HG02798 (cell line): ENCODE results near the gene PRKCA.

Experiments
- ATAC-seq: cut with Tn5 transposase; IDR thresholded peaks from one replicate; pipeline ENCODE4 v1.9.1; 2021; ENCODE audit warnings: mild to moderate bottlenecking; ENCODE audit not compliant: unreplicated experiment, poor library complexity

PRKCA gene

DNA sequence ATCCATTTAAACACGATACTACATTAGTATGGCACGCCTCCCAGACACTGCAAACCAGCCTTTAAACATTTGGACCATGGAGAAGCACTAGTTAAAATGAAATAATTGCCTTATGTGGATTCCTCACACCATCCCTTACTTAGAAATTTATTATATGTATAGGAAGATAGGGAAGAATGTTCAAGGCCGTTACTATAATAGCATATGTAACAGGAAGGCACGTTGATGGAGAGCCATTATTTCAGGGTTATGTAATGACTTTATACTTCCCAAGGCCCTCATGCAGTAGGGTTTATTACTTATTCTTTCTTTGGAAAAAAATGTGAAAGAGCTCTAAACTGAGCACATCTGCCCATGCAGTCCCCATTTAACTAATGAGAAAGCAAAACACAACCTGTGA lies 435.9 kb downstream of the PRKCA start:
- ATAC-seq, result no peak

DNA sequence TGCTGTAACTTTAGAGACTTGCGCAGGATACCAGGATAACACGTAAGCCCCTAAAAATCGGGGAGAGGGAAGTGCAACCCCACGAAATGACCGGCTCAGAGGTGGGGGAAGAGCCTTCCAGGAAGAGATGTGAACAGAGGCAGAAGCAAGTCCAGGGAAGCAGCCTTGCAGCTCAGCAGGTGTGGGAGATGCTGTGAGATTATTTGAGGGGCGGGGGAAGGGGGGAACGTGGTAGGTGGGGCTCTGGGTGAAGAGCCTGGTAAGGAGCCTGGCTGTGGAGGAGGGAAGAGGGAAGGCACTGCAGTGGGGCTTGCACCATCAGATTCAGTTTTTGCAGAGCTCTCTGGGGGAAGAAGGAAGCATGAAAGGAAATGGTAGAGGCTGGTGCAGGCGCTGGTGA lies 437.1 kb downstream of the PRKCA start:
- no peak for ATAC-seq

DNA sequence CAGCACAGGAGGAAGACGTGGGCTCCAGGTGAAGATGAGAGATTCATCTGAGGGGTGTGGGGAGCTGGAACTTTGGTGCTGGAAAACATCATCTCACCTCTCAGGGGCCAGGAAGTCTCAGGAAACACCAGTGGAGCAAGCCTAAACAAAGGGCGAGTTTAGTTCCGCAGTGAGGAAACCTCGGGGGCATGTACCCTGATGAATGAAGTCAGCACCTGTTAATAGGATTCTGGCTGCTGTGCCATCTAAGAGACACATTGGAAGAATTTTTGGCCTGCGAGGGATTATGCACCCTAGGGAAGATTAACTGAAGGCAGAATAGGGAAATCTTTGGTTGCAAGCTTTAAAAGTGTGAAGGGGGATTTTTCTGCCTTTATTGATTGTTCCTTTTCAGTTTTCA lies 437.8 kb downstream of the PRKCA start:
- ATAC-seq, result no peak

DNA sequence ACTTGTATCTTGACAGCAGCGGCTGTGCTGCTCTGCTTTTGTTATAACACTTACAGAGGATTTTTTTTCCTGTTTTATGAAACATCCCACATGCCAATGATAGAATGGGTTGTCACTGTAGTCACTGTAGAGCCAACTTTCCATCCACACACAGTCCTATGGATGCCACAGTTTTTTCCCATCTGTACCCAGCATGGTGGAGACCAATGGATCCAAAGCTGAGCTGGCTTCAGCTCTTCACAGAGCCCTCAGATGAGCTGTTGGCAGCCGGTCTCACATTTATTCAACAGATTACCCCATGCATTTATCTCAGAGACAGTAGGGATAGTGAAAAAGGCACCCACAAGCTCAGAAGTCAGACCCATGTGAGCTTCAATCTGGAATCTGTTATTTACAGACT lies 441.1 kb downstream of the PRKCA start:
- no peak for ATAC-seq

DNA sequence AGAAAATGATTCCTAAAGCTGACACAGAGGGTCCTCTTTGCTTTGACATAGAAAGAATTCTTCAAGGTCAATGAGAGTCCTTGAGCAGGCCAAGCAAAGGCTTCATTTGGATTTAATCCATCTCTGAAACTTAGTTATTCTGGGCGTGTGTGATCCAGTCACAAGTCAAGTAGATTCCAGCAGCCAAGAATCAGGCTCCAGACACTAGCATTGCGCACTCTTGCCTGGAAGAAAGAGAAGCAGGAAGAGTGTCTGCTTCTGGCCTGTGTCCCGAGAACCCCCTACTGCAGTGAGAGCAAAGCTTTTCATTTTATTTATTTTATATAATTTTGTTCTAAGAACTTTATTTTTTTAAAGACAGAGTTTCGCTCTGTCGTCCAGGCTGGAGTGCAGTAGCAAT lies 444.3 kb downstream of the PRKCA start:
- no peak for ATAC-seq

DNA sequence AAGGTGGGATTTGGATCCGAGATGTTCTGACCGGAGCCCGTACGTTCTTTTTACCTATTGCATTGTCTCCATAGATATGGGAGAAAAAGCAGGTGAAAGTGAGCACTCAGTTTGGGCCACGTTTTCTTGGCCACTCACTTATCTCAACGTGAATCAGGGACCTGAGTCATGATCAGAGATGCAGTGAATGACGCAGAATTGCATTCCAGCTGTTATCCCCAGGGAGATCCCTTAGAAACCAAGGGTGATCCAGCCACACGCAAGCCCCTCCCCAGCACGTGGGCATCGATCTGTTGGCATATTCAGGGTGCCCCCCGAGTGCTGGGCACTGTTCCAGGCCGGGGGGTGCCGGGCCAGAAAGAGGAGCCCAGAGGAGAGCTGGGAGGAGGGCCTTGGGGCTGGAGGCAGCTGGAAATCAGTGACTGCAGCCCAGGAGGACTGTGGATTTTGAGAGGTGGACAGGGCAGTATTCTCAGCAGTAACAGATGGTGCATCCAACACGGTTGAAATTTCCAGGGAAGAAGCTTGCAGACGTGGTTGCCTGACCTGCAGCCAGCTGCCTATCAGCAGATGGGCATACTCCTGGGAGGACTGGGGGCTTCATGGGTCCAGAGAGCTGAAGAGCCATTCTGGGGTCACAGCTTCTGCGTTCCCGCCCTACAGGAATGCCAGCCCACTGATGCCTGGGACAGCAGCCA lies 445.3 kb downstream of the PRKCA start:
- ATAC-seq, result no peak

DNA sequence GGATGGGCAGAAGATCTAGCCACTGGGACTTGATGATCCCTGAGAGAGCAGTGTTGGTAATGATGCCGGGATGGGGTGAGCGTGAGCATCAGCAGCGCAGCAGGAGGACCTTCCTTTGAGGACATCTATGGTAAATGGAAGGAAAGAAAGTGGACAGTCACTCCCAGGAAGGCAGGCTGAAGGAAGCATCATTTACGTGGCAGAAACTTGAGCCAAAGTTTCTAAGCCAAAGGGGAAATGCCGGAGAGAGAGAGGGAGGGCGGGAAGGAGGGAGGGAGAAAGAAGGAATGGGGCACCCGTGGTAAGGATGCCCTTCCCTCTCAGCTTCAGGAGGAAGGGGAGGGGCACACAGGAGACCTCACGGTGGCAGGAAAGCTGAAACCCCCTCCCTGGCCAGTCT lies 446.2 kb downstream of the PRKCA start:
- ATAC-seq, result no peak

DNA sequence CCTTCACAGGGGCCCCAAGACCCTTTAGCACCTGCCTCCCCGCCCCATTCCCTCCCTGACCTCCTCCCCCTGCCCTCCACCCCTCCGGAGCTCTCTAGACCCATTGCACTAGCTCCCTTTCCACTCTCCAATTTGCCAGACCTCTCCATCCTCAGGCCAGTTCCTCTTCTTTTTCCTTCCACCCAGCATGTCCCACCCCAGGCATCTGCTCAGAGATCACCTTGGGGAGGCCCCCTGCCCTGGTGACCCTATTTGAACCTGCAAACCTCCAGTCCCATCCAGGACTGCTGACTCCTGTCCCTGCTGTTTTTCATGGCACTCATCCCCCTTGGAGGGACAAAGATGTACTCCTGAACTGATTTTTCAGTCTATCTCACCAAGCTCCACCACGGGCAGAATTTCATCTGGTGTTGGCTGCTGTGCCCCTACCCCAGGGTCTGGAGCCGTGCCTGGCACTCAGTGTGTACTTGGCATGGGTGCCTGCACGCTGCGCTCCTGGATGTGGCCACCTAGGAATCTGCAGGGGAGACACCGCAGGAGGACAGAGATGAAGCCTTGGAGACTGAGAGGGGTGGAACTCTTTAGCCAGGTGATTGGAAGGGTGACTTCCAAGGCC lies 446.9 kb downstream of the PRKCA start:
- no peak for ATAC-seq

DNA sequence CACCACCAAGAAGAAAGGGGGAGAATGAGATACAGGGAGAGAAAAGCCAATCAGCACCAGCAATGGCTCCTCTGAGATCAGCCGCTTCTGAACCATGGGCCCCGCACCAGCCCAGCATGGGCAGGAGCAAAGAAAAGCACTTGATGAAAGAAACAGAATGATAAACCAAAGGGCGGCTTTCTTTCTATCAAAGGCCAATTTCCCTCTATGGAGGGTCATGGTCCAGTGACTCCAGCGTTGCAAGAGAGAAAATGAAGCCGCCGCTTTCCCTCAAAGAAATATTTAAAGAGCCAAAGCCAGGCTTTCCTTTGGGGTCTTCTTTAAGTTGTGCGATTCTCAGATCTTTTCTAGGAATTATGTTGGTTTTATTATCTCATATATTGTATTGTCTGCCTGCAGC lies 447.7 kb downstream of the PRKCA start:
- no peak for ATAC-seq

DNA sequence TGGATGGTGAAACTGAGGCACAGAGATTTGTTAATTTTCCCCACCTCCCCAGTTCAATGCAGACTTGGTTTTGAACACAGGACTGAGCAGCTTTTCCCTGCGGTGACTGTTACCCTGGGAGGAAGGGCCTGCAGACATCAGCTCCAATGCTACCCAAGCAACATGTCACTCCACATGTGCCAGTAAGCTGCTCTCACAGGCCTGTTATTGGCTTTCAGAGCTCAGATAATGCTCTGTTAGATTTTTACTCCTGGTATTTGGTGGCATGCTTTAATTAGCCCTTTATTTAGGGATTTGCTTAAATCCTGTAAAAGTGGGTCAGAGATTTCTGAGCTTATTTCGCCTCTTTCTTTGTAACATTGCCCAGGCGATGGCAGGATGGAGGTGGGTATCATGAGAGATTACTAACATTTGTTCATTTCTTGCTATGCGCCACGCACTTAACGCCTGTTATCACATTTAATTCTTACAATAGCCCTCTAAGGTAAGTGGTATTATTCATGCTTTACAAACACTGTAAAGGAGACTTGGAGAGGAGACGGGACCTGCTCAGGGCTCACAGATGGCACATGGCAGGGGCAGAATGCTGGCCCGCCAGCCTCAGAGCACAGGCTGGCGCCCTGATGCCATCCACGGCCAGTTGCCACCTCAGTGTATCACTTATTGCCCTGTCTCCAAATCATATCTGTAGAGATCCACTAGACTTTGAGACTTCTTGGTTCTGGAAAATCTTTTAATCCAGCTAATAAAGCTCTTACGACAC lies 448.5 kb downstream of the PRKCA start:
- ATAC-seq, result no peak

DNA sequence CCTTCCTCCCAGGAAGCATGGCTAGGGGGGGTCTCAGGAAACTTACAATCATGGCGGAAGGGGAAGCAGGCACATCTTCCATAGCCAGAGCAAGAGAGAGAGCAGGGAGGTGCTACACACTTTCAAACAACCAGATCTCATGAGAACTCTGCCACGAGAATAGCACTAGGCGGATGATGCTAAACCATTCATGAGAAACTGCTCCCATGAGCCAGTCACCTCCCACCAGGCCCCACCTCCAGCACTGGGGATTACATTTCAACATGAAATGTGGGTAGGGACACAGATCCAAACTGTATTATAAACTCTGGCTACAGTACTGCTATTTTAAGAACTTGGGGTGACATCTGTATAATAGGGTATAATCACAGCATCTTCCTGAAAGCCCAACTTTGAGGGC lies 449.4 kb downstream of the PRKCA start:
- ATAC-seq, result no peak

DNA sequence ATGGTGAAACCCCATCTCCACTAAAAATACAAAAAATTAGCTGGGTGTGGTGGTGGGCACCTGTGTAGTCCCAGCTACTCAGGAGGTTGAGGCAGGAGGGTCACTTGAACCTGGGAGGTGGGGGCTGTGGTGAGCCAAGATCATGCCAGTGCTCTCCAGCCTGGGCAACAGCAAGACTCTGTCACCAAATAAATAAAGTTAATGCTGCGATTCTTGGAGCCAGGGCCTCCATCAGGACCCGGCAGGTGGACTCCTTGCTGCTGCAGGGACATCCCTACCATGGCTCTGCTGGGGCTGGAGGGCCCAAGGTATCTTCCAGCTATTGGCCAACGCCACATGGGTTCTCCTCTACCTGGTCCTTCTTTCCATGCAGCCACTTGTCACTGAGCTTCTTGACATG lies 450.0 kb downstream of the PRKCA start:
- ATAC-seq, result no peak

DNA sequence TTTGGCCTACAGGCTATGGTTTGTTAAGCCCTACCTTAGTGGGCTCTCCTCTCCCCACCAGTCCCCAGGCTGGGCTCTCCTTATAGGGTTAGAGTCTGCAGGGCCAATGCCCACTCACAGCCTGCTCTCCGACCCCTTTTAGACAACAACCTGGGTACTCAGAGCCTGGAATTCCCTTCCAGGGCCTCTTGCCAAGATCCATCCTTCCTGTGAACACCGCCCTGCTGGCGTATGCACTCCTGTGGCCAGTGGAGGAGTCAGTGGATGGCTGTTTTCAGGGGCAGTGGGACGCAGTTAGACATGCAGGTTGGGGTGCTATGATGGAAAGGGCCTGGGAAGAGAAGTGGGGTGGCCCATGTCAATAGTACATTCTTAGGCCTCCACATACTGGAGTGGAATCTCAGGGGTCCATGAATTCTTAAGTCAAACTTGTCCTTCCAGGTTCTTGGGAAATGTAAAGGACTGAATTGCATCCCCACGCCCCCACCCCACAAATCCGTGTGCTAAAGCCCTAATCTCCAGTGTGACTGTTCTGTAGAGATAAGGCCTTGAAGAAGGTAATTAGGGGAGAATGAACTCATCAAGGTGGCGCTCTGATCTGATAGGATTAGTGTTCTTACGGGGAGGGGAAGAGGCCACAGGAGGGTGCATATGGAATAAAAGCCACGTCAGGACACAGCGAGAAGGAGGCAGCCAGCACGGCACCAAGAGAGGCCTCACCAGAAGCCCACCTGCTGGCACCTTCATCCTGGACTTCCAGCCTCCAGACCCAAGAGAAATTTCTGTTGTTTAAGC lies 450.9 kb downstream of the PRKCA start:
- no peak for ATAC-seq

DNA sequence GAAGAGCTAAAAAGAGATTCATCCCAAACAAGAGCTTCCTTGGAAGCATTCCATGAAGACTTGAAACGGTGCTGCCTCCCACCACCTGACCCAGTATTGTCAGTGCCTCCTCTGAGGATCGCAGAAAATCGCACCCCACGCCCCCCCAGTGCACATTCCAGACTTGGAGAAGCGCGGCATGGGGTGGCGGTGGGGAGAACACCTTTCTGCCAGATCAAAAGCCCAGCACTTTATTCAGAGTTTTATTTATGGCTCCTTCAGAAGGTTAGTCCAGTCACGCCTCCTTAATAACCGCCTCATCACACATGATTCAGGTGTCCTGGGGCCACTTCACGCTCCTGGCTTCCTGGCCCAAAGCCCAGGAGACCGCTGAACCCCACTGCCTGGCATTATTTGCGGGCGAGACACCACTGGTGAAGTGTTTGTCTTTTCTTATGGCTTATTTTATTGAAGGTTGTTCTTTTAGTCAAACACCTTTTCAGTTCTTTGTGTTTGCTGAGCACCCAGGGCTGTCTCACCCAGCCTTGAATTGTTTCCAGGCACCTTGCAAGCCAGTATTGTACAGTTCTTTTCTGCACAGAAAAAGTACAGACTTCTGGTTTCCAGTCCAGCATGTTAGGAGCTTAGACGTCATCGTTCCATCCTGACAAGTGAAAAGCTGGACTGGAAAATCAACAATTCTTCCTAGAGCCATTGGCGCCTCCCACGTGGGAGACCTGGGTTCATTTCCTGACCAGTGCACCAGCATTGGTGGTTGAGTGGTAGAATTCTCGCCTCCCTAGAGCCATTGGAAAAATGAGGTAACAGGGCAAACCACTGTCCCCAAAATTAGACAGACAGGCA lies 452.9 kb downstream of the PRKCA start:
- no peak for ATAC-seq

DNA sequence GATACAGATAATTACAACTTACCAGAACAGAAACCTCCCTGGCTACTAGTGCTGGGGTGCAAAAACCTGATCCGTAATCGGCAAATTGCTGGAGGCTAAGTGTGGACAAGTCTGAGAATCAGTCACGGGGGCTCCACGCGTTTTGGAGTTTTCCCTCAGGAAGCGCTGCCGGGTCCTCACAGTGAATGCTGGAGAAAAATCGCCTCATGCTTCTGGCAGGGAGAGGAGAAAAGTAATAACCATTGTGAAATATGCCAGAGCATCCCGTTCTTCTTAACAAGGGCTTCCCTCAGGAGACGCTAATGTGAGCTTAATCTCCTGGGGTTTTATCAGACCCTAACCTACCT lies 453.5 kb downstream of the PRKCA start:
- no peak for ATAC-seq

DNA sequence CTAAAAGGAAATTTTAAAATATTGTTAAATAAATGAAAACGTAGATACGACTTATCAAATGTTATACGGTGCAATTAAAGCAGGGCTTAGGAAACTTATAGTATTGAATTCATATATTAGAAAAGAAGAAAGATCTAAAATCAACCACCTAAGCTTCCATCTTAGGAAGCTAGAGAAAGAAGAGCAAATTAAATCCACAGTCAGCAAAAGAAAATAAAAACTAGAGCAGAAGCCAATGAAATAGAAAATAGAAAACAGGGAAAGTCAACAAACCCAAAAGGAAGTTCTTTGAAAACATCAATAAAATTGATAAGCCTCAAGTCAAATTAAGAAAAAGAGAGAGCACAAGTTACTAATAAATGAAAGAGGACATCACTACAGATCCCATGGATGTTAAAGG lies 457.9 kb downstream of the PRKCA start:
- no peak for ATAC-seq

DNA sequence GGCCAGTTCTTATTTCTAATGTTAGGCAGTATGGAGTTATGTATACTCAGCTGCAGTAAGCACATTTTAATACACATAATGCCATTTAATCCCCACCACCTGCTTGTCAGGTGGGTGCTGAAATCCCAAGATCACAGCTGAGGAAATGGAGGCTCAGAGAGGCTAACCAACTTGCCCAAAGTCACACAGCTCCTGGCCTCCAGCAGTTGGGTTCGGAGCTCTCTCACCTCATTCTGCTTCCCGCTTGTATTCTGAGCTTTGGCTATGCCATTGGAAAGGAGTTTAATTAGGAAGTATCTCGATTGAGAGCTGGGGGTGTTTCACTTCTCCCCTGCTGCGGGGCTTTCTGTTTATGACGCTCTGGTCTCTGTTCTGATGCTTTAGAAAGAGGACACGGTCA lies 459.9 kb downstream of the PRKCA start:
- no peak for ATAC-seq

DNA sequence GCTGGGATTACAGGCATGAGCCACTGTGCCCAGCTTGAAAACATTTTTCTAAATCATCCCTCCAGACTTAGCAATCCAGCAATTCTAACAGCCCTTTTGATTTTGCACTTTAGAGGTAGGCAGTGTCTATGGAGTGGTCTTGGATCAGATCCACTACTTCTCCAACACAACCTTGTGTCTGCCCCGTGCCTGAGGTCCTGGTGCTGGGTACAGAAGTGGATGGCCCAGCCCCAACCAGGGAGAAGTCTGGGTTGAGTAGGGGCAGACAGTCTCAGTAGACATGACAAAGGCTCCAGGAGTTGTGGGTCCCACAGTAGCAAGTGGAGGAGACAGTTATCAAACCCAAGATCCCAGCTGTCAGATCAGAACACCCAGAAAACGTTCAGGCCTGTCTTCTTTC lies 460.6 kb downstream of the PRKCA start:
- ATAC-seq, result no peak

DNA sequence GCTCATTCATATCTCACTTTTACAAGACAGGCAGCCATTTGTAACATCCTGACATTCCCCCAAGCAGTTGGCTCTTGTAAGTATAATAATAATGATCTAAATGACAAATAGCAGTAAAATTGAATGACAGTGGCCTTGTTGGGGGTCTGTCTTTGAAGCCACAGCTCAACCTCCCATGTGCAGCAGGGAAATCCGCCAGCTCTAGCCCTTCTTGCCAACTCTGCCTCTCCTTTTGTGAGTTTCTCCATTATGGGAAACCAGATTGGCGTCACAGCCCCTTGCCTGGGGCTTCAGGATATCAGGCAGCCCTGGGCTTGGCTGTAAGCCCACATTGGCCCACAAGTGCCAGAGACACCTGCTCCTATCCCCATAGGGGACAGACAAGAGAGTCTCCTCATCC lies 462.1 kb downstream of the PRKCA start:
- no peak for ATAC-seq
